SK-N-SH treated with all-trans-retinoic acid at 6 μM for 48 hours (cell line): ENCODE measurements around the gene C21orf58.

Source experiments
- ISL1 ChIP-seq: fragments of 250-450 bp; sonication (Bioruptor Pico); IDR thresholded peaks from 2 replicates; pipeline ENCODE4 v2.1.2; 2022; ENCODE audit warnings: mild to moderate bottlenecking, moderate library complexity
- PATZ1 ChIP-seq: fragments of 250-450 bp; sonication (Bioruptor Pico); IDR thresholded peaks from 2 replicates; pipeline ENCODE4 v1.8.0; 2020; ENCODE audit warnings: mild to moderate bottlenecking, moderate library complexity, borderline replicate concordance
- PPARA ChIP-seq: fragments of 250-450 bp; sonication (Bioruptor Pico); IDR thresholded peaks from 2 replicates; pipeline ENCODE4 v1.5.0; 2020; ENCODE audit warnings: mild to moderate bottlenecking, borderline replicate concordance
- ZFP3 ChIP-seq: fragments of 250-450 bp; sonication (Bioruptor Pico); IDR thresholded peaks from 2 replicates; pipeline ENCODE4 v1.5.0; 2020; ENCODE audit warnings: mild to moderate bottlenecking, moderate library complexity

- TF ChIP-seq PPARA (CRISPR knock-in tag) (no peak), PATZ1 (no peak), ISL1 (CRISPR knock-in tag) (no peak), ZFP3 (CRISPR knock-in tag) (no peak)
Observed at GRCh38 chr21:46289655-46290179, 34.0 kb downstream of the C21orf58 start.
